Muscle of arm (tissue), 14 donors: Measurements from ENCODE around the gene PIP. TPM values are rescaled to one million over a fixed set of nuclear protein-coding genes. Genes with fewer than 3 reads are reported as not detected.
"Not testable (repeated sequence)": the region's sequence is repeated elsewhere in the genome, so short reads cannot be mapped to it uniquely, and the experiment has no call there.

Source experiments
- DNase-seq: peaks from one replicate; pipeline ENCODE4 v3.0.0-alpha.2; 2013
- long read RNA-seq, 11 donors: transcript quantifications; one replicate each; lab custom pipeline, GENCODE V29; 2026
- polyA plus RNA-seq, 12 donors: library from polyadenylated mRNA; unstranded; fragments of 120-200 nt; gene quantifications; one replicate each; pipeline ENCODE4 v1.2.1, GENCODE V29; 2013; ENCODE audit not compliant: insufficient read length in 12 of 12

PIP gene
- polyA plus RNA-seq, result not detected
- long read RNA-seq, donor 1, result 0 reads
- long read RNA-seq, donor 2, result 0 reads
- long read RNA-seq, donor 3, result 0 reads
- long read RNA-seq, donor 4, result 0 reads
- long read RNA-seq, donor 5, result 0 reads
- long read RNA-seq, donor 6, result 0 reads
- long read RNA-seq, donor 7, result 0 reads
- long read RNA-seq, donor 8, result 0 reads
- long read RNA-seq, donor 9, result 0 reads
- long read RNA-seq, donor 10, result 0 reads
- long read RNA-seq, donor 11, result 0 reads

GRCh38 chr7:143131781-143132180, at the start of gene PIP:
PIP (plus strand) TSS chr7:143132077; CDS start chr7:143132117, 40 bp downstream.
- no peak for DNase-seq

GRCh38 chr7:143085109-143085508, 46.8 kb upstream of the PIP start:
- no peak for DNase-seq

- DNase-seq, result not testable (repeated sequence)
These were observed 46.3 kb upstream of the PIP start for GRCh38 chr7:143085610-143086009.

- DNase-seq, result not testable (repeated sequence)
These were observed 43.2 kb upstream of the PIP start for GRCh38 chr7:143088549-143089231.

GRCh38 chr7:143096146-143096545, 35.7 kb upstream of the PIP start:
- DNase-seq, result no peak

- not testable (repeated sequence) for DNase-seq
These were observed 32.3 kb upstream of the PIP start for GRCh38 chr7:143099579-143099978.

GRCh38 chr7:143104759-143105158, 27.1 kb upstream of the PIP start:
- DNase-seq, result no peak

- not testable (repeated sequence) for DNase-seq
These were observed 23.9 kb upstream of the PIP start for GRCh38 chr7:143108019-143108418.

GRCh38 chr7:143117395-143117794, 14.5 kb upstream of the PIP start:
- DNase-seq, result no peak

GRCh38 chr7:143120691-143121405, 11.0 kb upstream of the PIP start:
- no peak for DNase-seq

GRCh38 chr7:143123326-143123725, 8.6 kb upstream of the PIP start:
- not testable (repeated sequence) for DNase-seq

GRCh38 chr7:143126146-143126545, 5.7 kb upstream of the PIP start:
- no peak for DNase-seq

GRCh38 chr7:143129051-143129450, 2.8 kb upstream of the PIP start:
- DNase-seq, result no peak

- DNase-seq, result no peak
These were observed 2.4 kb upstream of the PIP start for GRCh38 chr7:143129477-143129876.

- DNase-seq, result no peak
These were observed 1.3 kb upstream of the PIP start for GRCh38 chr7:143130541-143130940.

- DNase-seq, result no peak
These were observed 15.2 kb downstream of the PIP start for GRCh38 chr7:143147070-143147469.

- no peak for DNase-seq
These were observed 16.2 kb downstream of the PIP start for GRCh38 chr7:143148050-143148449.

GRCh38 chr7:143148651-143149050, 16.8 kb downstream of the PIP start:
- no peak for DNase-seq

GRCh38 chr7:143150696-143151095, 18.8 kb downstream of the PIP start:
- not testable (repeated sequence) for DNase-seq

- DNase-seq, result not testable (repeated sequence)
These were observed 26.7 kb downstream of the PIP start for GRCh38 chr7:143158617-143159016.

GRCh38 chr7:143171697-143172096, 39.8 kb downstream of the PIP start:
- DNase-seq, result no peak

GRCh38 chr7:143172354-143172753, 40.5 kb downstream of the PIP start:
- peak; percentile 2 for DNase-seq

- no peak for DNase-seq
These were observed 44.3 kb downstream of the PIP start for GRCh38 chr7:143176128-143176527.
